Fibroblast of gingiva (primary cell): ENCODE data around the gene PIK3AP1.
A peak's percentile ranks its signal among the peaks of the same experiment; 100 is the strongest.
"Not testable (repeated sequence)": the region's sequence is repeated elsewhere in the genome, so short reads cannot be mapped to it uniquely, and the experiment has no call there.

Experiments used
- DNase-seq: peaks from one replicate; pipeline ENCODE4 v3.0.0-alpha.2; 2011; ENCODE audit warnings: low read depth

Gene PIK3AP1

DNA sequence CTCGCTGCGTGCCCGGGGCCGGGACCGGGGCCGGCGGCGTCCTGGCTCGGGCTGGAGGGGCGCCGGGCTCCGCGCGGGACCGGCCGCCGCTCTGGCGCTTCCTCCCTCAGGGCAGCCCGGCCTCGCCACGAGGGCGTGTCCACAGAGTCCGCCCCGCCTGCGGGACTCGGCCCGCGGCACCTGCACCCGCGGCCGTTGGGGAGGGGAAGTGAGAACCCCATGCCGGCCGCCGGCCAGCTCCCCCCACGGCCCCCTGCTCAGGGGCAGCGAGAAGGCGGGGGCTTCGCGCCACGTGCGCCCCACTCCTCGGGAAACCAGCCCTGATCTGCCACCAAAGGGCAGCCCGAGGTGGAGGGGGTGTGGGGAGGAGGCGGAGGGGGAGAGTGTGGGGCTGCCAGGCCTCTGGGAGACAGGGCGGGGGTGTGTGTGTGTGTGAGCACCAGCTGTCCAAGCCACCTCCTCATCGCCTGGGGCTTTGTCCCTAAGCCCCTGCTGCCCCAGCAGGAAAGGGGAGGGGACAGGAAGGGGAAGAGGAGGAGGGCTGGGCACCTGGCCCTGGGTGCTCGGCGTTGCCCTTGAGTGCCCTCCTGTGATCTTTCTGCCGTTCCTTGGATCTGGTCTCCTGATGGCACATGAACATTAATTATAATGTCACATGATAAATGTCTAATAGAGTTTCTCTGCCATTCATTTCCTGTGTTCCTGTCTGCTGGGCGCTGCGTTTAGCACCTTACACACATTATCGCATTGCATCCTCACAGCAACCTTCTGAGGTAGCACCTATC lies at the start of gene PIK3AP1:
Gene PIK3AP1, minus strand, starts transcription at position 93 of the 785 bp plus-strand sequence. CDS start 120 bp downstream, outside the sequence.
- DNase-seq: no peak

- DNase-seq: no peak
These were observed 47.8 kb upstream of the PIK3AP1 start for GRCh38 chr10:96768136-96768535.

GRCh38 chr10:96767611-96768010 lies 47.3 kb upstream of the PIK3AP1 start:
- no peak for DNase-seq

DNA sequence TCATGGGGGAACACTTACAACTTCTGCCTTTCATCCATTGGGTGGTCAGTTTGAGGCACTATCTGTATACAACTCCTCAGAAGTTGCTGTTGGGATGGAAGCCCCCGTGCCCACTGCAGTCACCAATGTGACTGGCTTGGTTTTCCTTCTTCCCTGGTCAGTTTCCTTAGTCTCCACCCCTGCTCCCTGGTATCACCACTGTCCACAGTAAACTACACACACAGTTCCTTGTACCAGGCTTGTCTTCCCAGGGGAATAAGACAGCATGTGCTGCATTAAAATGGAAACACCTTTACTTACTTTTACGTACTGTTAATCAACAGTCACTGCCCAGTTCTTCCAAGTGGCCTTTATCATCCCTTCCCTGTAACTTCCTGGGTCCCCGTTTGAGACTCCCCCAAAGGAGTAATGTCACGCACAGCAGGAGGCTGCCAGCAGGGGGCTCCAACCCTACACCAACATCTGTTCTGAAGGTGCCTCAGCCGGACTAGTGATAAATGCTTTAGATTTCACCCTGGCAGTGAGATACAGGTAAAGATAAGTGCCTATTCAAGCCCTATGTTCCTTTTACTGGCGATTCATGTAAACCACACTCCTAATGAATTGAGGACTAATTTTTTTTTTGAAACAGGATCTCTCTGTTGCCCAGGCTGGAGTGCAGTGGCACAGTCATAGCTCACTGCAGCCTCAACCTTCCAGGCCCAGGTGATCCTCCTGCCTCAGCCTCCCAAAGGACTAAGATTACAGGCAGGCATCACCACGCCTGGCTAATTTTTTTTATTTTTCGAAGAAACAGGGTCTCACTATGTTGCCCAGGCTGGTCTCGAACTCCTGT lies 45.3 kb upstream of the PIK3AP1 start:
- DNase-seq: peak; percentile 35

GRCh38 chr10:96764425-96765060 lies 44.2 kb upstream of the PIK3AP1 start:
- DNase-seq: no peak

DNA sequence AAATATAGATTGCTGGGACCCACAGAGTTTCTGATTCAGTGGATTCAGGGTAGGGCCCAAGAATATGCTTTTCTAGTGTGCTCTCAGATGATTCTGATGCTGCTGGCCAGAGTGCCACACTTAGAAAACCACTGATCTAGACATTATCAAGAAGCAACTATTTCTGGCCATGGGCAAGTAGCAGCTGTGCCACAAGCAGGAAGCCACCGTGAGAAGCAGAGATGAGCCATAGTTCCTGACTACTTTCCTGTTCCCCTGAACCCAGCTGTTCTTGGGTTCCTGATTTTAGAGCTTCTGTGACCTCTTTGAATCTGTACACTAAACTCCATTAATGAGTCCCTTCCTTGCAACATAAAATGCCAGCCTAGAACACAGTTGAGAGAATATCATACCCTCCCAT lies 38.1 kb upstream of the PIK3AP1 start:
- no peak for DNase-seq

DNA sequence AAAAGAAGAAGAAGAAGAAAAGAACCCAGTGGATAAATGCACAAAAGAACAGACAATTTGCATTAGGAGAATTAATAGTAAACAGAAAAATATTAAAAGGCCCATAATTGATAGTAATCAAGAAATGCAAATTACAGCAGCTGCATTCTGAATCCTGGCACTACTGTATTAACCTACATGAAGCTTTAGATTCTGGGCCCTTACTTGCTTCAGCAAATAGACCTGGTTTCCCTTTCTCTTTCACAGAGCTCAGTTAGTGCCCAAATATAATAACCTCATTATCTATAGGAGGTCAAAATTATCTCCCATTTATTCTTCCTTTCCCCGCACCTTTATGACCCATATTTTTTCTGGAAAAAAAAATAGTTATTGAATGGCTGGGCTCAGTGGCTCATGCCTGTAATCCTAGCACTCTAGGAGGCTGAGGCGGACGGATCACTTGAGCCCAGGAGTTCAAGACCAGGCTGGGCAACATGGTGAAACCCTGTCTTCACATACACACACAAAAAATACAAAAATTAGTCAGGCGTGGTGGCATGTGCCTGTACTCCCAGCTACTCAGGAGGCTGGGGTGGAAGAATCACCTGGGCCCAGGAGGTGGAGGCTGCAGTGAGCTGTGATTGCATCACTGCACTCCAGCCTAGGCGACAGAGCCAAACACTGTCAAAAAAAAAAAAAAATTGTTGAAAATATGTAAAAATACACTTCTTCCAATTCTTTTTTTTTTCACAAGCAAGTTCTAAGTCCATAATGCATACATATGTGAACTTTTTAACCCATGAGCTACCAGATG lies 36.0 kb upstream of the PIK3AP1 start:
- DNase-seq: no peak

DNA sequence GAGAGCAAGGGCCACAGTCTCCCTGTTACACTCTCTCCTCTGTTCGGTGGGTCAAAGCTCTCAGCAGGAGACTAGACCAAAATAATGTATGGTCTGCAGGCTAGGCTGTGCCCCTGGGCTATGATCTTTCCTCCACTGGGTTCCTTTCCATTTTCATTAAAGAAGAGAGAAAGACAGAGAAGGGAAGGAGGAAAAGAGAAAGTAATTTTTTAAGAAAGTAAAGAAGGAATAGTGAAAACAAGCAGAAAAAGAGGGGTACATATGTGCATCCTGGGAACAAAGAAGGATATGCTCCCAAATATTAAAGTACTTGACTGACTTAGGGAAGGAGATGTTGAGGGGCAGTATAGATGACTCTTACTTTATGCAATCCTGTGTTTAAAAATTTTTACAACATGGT lies 33.6 kb upstream of the PIK3AP1 start:
- no peak for DNase-seq

DNA sequence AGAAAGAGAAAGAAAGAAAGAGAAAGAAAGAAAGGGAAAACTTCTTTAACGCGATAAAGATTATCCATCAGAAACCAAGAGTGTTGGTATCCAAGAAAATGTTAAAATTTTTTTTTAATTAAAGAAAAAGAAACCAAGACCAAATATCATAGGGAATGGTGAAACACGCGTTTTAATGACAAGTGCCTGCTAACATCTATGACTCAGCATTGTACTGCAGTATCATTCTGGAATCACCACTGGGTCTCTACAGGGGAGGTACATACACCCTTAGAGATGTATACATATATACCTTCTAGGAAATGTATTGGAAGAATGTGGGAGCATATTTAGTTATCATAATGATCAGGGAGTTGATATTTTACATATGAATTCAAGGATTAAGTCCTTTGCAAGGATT lies 32.1 kb upstream of the PIK3AP1 start:
- DNase-seq: no peak

DNA sequence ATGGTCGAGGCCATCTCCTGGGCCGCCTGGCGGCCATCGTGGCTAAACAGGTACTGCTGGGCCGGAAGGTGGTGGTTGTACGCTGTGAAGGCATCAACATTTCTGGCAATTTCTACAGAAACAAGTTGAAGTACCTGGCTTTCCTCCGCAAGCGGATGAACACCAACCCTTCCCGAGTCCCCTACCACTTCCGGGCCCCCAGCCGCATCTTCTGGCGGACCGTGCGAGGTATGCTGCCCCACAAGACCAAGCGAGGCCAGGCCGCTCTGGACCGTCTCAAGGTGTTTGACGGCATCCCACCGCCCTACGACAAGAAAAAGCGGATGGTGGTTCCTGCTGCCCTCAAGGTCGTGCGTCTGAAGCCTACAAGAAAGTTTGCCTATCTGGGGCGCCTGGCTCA lies 30.0 kb upstream of the PIK3AP1 start:
- not testable (repeated sequence) for DNase-seq

DNA sequence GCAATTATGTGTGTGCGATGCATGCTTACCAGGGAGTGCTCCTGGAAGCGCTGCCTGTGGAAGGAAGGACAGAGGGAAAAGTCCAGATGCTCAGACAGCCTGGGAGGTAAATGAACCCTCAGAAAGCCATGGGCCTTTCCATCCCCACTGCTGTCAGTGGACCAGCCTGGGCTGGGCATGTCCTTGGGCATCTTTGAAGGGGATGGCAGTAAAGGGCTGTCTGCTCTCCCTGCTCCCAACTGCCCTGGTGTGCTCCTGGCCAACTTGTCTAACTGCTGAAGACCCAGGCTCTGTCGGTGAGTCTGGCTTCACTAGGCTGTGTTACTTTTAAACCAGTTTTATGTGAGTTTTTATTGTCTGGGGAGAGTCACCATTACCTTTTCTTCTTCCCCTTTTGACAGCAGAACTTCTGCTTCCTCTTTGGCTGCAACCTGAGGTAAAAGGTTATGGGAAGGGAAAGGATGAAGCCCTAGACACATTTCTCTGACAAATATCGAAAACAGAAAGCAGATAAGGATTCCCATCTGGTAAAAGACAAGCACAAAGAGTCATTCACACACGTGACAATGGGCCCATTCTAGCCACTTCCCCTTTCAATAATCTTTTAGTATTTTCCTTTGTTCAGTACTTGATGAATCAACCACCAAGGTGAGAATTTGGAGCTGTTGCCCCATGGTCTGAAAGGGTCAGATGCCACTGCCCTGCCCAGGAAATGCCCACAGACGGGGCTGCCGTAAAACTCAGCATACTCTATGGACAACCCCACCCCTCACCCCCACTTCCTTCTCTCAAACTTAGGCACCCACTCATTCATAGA lies 27.6 kb upstream of the PIK3AP1 start:
- DNase-seq: no peak

- DNase-seq: no peak
These were observed 26.2 kb upstream of the PIK3AP1 start for GRCh38 chr10:96746503-96746902.

GRCh38 chr10:96745950-96746349 lies 25.6 kb upstream of the PIK3AP1 start:
- DNase-seq: no peak

DNA sequence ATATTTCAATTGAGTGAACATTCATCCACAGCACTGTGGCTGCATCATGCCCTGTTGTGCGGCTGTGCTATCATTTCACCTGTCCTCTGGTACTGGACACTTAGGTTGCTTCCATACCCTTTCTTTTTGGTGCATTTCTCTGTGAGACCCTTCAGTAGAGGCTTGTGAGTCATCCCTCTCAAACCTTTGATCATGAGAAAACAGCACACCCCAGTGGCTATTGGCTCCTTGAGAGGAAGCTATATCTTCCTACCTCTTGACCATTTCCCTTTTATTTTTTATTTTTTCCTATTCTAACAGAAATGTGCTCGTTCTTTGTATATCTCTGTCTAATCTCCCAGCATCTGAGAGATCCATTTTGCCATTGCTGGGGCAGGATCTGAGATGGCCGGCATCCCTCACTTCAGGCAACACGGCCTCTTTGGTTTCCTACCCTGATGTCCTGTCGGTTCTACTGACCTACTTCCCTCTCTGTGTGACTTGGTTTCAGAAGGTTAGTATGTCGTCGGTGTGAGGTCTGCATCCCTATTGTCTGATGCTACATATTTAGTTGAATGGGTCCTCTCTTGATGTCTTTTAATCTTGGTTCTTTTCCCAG lies 23.8 kb upstream of the PIK3AP1 start:
- no peak for DNase-seq

DNA sequence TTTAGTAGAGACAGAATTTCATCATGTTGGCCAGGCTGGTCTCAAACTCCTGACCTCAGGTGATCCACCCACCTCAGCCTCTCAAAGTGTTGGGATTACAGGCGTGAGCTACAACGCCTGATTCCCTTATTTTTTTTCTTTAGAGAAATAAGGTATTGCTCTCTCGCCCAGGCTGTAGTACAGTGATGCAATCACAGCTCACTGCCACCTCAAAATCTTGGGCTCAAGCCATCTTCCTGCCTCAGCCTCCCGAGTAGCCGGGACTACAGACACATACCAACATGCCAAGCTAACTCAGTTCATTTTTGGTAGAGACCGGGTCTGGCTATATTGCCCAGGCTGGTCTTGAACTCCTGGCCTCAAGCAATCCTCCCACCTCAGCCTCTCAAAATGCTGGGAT lies 21.2 kb upstream of the PIK3AP1 start:
- not testable (repeated sequence) for DNase-seq

DNA sequence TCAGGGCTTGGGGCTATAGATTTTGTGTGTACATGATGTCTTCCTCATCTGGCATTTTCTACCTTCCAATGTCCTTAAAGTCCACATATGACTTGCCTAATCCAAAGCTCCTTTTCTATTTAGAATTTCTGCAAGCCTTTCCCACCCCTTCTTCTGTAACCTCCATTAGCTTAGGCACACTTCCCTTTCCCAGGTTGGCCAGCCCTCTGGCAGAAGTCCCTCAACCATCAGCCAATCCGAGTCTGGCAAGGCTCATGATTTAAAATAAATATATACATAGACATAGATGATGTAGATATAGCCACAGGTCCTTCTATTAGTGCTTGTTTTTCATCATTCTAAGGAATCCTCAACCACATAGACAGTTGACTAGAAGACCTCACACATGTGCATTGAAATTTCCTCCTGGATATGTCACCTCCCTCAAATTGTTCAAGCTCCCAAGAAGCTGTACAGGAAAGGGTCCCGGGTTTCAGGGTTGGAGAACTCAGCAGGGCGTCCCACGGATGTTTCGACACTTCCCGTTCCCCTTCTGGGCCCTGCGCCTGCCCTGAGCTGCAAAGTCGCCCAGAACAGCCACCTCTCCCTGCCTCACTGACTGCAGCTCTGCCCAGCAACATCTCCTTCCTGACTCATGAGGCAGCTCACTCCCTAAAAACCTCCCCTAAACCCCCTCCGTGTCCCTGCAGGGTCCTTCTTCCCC lies 20.4 kb upstream of the PIK3AP1 start:
- DNase-seq: no peak

DNA sequence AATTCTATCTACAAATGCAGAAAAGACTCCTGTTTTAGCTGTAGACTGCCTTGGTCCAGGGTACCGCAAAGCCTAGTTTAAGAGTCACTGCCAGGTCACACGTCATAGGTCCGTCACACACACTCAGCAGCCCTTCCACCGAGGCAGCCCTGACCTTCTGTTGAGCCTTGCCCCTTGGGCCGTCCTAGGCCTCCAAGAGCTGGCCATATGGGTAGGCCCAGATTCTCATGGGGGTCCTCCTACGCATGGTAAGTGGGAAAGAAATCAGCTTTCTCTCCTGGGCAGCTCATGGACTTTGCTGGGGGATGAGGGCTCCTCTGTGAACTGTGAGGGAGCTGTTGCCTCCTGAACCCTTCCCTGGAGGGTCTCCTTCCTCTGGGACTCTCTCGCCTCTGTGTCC lies 19.8 kb upstream of the PIK3AP1 start:
- no peak for DNase-seq

- not testable (repeated sequence) for DNase-seq
These were observed 17.1 kb upstream of the PIK3AP1 start for GRCh38 chr10:96737307-96737902.

DNA sequence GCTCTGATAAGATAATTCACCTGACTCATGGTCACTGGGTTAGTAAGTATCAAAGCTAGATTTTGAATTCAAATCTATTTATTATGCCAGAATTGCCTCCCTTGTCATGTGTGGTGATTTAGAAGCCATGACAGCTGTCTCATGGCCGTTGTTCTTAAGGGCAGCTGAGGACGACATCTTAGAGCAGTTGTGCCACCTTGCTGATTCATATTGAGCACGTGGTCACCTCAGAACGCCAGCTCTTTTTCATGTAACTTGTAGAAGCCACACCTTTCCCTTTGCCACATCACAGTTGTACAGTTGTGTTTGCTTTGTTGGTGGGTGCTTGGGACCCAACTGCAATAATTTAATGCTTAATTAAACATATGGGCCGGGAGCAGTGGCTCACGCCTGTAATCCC lies 4.3 kb upstream of the PIK3AP1 start:
- no peak for DNase-seq

- DNase-seq: no peak
These were observed 876 bp upstream of the PIK3AP1 start for GRCh38 chr10:96721207-96721572.
